Panc1 (cell line): ENCODE results near the gene CACNA1A. TPM values are rescaled to one million over a fixed set of nuclear protein-coding genes. Genes with fewer than 3 reads are reported as not detected.

Experiments used
- ATAC-seq: fragments of 200-7000 bp; cut with Tn5 transposase; 2 replicates; pipeline ENCODE4 v1.9.1; 2020; ENCODE audit warnings: mild to moderate bottlenecking, moderate library complexity
- BruUV-seq: library from RNA; stranded (reverse); fragments of 400-500 nt; replicated peaks from 2 replicates; lab custom pipeline; 2021; lab: Mats Ljungman, UMichigan
- CTCF ChIA-PET: fragments of 300-600 bp; sonication (Branson Sonifier 250); formaldehyde crosslinking; loops from one replicate; lab custom pipeline; 2022; ENCODE audit warnings: antibody characterized with exemption; lab: Charles Lee
- POLR2A ChIA-PET: fragments of 300-600 bp; sonication (Branson Sonifier 250); formaldehyde crosslinking; loops from one replicate; lab custom pipeline; 2022; ENCODE audit warnings: antibody characterized with exemption; lab: Charles Lee
- DNase-seq: peaks from one replicate; pipeline ENCODE4 v3.0.0-alpha.2; 2010; ENCODE audit warnings: low read depth, low spot score
- H3K27ac ChIP-seq: 2 replicates; pipeline ENCODE4 v1.5.1; 2011; ENCODE audit warnings: mild to moderate bottlenecking, low read length, inconsistent platforms
- H3K27me3 ChIP-seq: fragments of 200-500 bp; sonication (Bioruptor generic); 2 replicates; pipeline ENCODE4 v1.6.0; 2014; ENCODE audit warnings: low read length, inconsistent platforms; ENCODE audit not compliant: control insufficient read depth, insufficient read depth
- H3K36me3 ChIP-seq: fragments of 200-500 bp; sonication (Bioruptor generic); 2 replicates; pipeline ENCODE4 v1.5.1; 2014; ENCODE audit warnings: inconsistent platforms, mild to moderate bottlenecking, low read length, moderate library complexity; ENCODE audit not compliant: control insufficient read depth, insufficient read depth
- H3K4me1 ChIP-seq: 2 replicates; pipeline ENCODE4 v1.5.1; 2011; ENCODE audit warnings: inconsistent platforms, mild to moderate bottlenecking, low read length, moderate library complexity; ENCODE audit not compliant: control insufficient read depth, insufficient read depth
- H3K4me3 ChIP-seq, 2 experiments: 2 replicates each; pipeline ENCODE4 v1.5.1; 2011 to 2012; ENCODE audit warnings: low read depth in 2 of 2, low read length in 2 of 2, mild to moderate bottlenecking in 2 of 2, inconsistent platforms in 1 of 2, moderate library complexity in 1 of 2
- H3K9me3 ChIP-seq: fragments of 200-500 bp; sonication (Bioruptor generic); 2 replicates; pipeline ENCODE4 v1.5.1; 2014; ENCODE audit warnings: low read depth, mild to moderate bottlenecking, inconsistent platforms, low read length, moderate library complexity; ENCODE audit not compliant: control insufficient read depth, insufficient read depth
- CTCF ChIP-seq: fragments of 450-650 bp; IDR thresholded peaks from 2 replicates; pipeline ENCODE4 v1.5.1; 2017; ENCODE audit warnings: mild to moderate bottlenecking
- POLR2AphosphoS5 ChIP-seq: IDR thresholded peaks from 2 replicates; pipeline ENCODE4 v1.6.1; 2012; ENCODE audit warnings: mild to moderate bottlenecking, low read depth, low read length, moderate library complexity
- SIN3A ChIP-seq: IDR thresholded peaks from 2 replicates; pipeline ENCODE4 v1.6.1; 2012; ENCODE audit warnings: low read depth, mild to moderate bottlenecking, low read length, moderate library complexity, borderline replicate concordance; ENCODE audit not compliant: insufficient read depth
- TCF7L2 ChIP-seq: IDR thresholded peaks from 2 replicates; pipeline ENCODE4 v1.6.1; 2011; ENCODE audit warnings: mild to moderate bottlenecking, low read depth, low read length, inconsistent platforms
- in situ Hi-C: cut with HindIII; loops from 2 replicates; pipeline ENCODE4 v1.10.0; 2016; ENCODE audit warnings: low sequenced_read_pairs, low pct_unique_long_range_greater_than_20kb
- intact Hi-C: fragments of 100-400 bp; cut with micrococcal nuclease; formaldehyde crosslinking; loops from one replicate; pipeline ENCODE4 v1.10.0; 2022; ENCODE audit not compliant: unreplicated experiment
- total RNA-seq: library from RNA; stranded (reverse); gene quantifications from one replicate; pipeline ENCODE4 v1.2.1, GENCODE V29; 2021; ENCODE audit not compliant: unreplicated experiment
- TF ChIP-seq, protein P1 (sequence below), 2 experiments: IDR thresholded peaks; 2 replicates each; pipeline ENCODE4 v1.6.1; 2011 to 2012; ENCODE audit warnings: low read depth in 2 of 2, control low read depth in 1 of 2, low read length in 1 of 2, mild to moderate bottlenecking in 1 of 2, moderate library complexity in 1 of 2; ENCODE audit not compliant: insufficient read depth in 1 of 2

CACNA1A gene
- total RNA-seq, 1 experiment from 2014 or later = 0.51 TPM

DNA sequence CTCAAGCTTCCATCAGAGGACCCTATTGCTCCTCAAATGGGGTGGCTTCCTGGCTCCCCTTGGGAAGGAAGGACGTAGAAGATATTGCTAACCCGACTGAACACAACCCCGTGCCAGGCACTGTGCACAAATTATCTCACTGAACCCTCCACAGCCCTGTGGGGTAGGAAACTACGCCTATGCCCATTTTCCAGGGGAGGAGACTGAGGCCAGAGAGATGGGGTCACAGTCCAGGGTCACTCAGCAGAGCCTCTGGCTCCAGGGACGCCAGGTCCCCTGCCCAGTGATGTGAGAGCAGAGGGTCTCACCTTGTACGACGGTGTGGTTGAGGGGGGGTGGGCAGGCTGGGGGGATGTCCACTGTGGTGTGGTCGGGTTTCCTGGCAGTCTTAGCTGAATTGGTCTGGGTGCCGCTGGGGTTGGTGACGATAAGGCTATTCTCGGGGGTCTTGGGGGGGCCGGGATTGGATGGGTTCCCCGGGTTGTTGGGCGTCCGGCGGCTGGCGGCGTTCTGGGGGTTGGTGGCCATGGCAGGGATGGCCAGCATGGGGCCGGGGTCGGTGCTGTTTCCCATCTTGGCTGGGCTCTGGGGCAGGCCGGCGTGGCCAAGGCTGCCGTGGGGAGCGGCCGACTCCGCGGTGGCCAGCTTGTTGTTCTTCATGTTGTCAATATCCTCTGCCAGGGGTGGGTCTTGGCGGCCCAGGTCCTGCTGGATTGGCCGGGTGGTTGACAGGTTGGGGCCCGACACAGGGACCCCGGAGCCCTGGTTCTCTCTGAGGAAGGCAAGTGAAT lies 219.9 kb downstream of the CACNA1A start:
- Histone ChIP-seq H3K27ac (no peak overlapping the region), H3K4me3 (no peak overlapping the region), H3K36me3 (no peaks in the 10 kb centered on the region), H3K27me3 (no peaks in the 10 kb centered on the region), H3K4me1 (no peaks in the 10 kb centered on the region; the same call in 1 of the 2 replicates), H3K9me3 (no peaks in the 10 kb centered on the region)
- ChIA-PET CTCF (interaction anchor here (0.7 kb wide), 1 partner anchor 120 kb away, joined by 5 read pairs; no protein-coding TSS in a partner anchor), POLR2A (no interaction called here)
- no TSS peak for BruUV-seq
- DNase-seq = no peak
- in situ Hi-C loops = no loop called here
- no peak for TF ChIP-seq POLR2AphosphoS5
- TF ChIP-seq, protein P1, sequence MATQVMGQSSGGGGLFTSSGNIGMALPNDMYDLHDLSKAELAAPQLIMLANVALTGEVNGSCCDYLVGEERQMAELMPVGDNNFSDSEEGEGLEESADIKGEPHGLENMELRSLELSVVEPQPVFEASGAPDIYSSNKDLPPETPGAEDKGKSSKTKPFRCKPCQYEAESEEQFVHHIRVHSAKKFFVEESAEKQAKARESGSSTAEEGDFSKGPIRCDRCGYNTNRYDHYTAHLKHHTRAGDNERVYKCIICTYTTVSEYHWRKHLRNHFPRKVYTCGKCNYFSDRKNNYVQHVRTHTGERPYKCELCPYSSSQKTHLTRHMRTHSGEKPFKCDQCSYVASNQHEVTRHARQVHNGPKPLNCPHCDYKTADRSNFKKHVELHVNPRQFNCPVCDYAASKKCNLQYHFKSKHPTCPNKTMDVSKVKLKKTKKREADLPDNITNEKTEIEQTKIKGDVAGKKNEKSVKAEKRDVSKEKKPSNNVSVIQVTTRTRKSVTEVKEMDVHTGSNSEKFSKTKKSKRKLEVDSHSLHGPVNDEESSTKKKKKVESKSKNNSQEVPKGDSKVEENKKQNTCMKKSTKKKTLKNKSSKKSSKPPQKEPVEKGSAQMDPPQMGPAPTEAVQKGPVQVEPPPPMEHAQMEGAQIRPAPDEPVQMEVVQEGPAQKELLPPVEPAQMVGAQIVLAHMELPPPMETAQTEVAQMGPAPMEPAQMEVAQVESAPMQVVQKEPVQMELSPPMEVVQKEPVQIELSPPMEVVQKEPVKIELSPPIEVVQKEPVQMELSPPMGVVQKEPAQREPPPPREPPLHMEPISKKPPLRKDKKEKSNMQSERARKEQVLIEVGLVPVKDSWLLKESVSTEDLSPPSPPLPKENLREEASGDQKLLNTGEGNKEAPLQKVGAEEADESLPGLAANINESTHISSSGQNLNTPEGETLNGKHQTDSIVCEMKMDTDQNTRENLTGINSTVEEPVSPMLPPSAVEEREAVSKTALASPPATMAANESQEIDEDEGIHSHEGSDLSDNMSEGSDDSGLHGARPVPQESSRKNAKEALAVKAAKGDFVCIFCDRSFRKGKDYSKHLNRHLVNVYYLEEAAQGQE (IDR thresholded peaks at IDR 0.05; ENCODE audit: insufficient read depth in 1 of 2, low read depth in 2 of 2, low read length in 1 of 2) = no peak
- TF ChIP-seq CTCF = no peak
- TF ChIP-seq SIN3A = no peak
- TF ChIP-seq TCF7L2 = no peak
- no peak for ATAC-seq
- intact Hi-C loops = no loop called here

DNA sequence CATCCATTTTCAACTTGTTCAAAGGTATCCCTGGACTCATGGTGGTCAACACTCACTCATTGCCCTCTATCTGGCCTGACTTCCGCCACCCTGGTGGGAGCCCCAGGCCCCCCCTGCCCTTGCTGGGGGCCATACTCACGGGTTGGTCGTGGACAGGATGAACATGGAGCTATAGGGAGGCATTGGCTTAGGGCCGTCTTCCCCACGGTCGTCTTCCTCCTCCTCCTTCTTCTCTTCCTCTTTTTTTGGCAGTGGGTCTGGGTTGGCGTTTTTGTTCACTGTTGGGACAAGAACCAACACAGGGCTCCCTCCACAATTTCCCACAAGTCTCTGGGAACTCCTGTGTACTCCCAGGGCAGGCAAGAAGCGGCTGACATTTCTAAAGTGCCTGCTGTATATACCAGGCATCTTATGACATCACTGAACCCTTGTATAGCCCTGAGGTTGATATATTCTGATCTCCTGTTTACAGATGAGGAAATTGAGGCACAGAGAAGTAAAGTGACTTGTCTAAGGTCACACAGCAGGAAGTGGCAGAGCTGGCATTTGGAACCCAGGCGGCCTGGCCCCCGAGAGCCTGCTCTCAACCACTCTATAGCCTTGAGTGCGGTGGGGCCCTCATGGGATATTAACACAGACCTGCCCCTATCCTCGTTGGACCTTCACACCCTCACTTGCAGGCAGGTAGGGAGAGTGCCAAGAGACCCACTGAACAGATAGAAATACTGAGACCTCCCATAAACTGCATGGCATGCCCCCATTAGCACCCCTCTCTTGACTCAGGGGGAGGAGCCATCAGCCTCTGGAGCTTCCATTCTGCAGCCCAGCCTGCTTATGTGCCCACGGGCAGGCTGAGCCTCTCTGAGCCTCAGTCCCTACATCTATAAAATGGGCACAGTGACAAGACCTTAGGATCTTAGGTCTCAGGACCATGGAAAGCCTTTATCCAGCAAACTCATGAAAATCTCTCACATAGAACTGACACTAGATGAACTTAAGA lies 221.1 kb downstream of the CACNA1A start:
- POLR2A ChIA-PET = no interaction called here

More for the DNA sequence above, 221.1 kb downstream of the CACNA1A start:
- no TSS peak for BruUV-seq
- no peak for DNase-seq
- H3K27ac ChIP-seq = no peak overlapping the region
- no peak for TF ChIP-seq CTCF
- no peak for TF ChIP-seq TCF7L2
- TF ChIP-seq SIN3A = no peak
- no peak for TF ChIP-seq POLR2AphosphoS5
- TF ChIP-seq, protein P1 (IDR thresholded peaks at IDR 0.05; ENCODE audit: insufficient read depth in 1 of 2, low read depth in 2 of 2, low read length in 1 of 2) = no peak
- H3K4me1 ChIP-seq = no peaks in the 10 kb centered on the region; the same call in 1 of the 2 replicates
- H3K36me3 ChIP-seq = no peaks in the 10 kb centered on the region
- intact Hi-C loops (no loop called here), in situ Hi-C loops (no loop called here)
- CTCF ChIA-PET = no interaction called here
- no peak for ATAC-seq
- no peaks in the 10 kb centered on the region for H3K9me3 ChIP-seq
- H3K27me3 ChIP-seq = no peaks in the 10 kb centered on the region
- no peak overlapping the region for H3K4me3 ChIP-seq
